ENCODE data around the gene PSMC5.
"Not testable (repeated sequence)": the region's sequence is repeated elsewhere in the genome, so short reads cannot be mapped to it uniquely, and the experiment has no call there.

The PSMC5 gene

GRCh38 chr17:63827002-63827800, at the start of gene PSMC5, which contains the start of gene FTSJ3:
Gene PSMC5, plus strand, starts transcription at chr17:63827431. Its CDS starts 60 bp downstream, at chr17:63827491.
Gene FTSJ3, minus strand, starts transcription at chr17:63827663. Its CDS starts 761 bp downstream, at chr17:63826902.
- DNase-seq = peak; percentile 94 to 98 (median 96)

- DNase-seq = no peak
These were observed 46.7 kb upstream of the PSMC5 start for GRCh38 chr17:63780507-63780906.

- DNase-seq = no peak
These were observed 46.3 kb upstream of the PSMC5 start for GRCh38 chr17:63780928-63781327.

GRCh38 chr17:63783522-63783921, 43.7 kb upstream of the PSMC5 start:
- DNase-seq = no peak

- no peak for DNase-seq
These were observed 41.7 kb upstream of the PSMC5 start for GRCh38 chr17:63785556-63785955.

GRCh38 chr17:63786117-63786516, 41.1 kb upstream of the PSMC5 start:
- no peak for DNase-seq

- no peak for DNase-seq
These were observed 40.1 kb upstream of the PSMC5 start for GRCh38 chr17:63786971-63787711.

GRCh38 chr17:63790057-63790456, 37.2 kb upstream of the PSMC5 start:
- DNase-seq = no peak

- DNase-seq = no peak
These were observed 35.0 kb upstream of the PSMC5 start for GRCh38 chr17:63792055-63792729.

- not testable (repeated sequence) for DNase-seq
These were observed 30.9 kb upstream of the PSMC5 start for GRCh38 chr17:63796375-63796774.

GRCh38 chr17:63798572-63799106, 28.6 kb upstream of the PSMC5 start:
- no peak for DNase-seq

GRCh38 chr17:63800783-63801182, 26.4 kb upstream of the PSMC5 start:
- DNase-seq = no peak

- no peak for DNase-seq
These were observed 22.9 kb upstream of the PSMC5 start for GRCh38 chr17:63804328-63804727.

GRCh38 chr17:63805591-63805990, 21.6 kb upstream of the PSMC5 start:
- no peak for DNase-seq

GRCh38 chr17:63809970-63810369, 17.3 kb upstream of the PSMC5 start:
- DNase-seq = no peak

GRCh38 chr17:63816123-63816522, 11.1 kb upstream of the PSMC5 start:
- DNase-seq = no peak

GRCh38 chr17:63816669-63817068, 10.6 kb upstream of the PSMC5 start:
- DNase-seq = no peak

GRCh38 chr17:63817736-63818385, 9.4 kb upstream of the PSMC5 start:
- no peak for DNase-seq

- DNase-seq = no peak
These were observed 8.1 kb upstream of the PSMC5 start for GRCh38 chr17:63819131-63819530.

GRCh38 chr17:63819585-63820537, 7.4 kb upstream of the PSMC5 start:
- no peak for DNase-seq

GRCh38 chr17:63820963-63821561, 6.2 kb upstream of the PSMC5 start:
- no peak for DNase-seq
